A549 treated with dexamethasone at 1 μM for 4 hours (cell line): Measurements from ENCODE around the gene PIRT. TPM values are rescaled to one million over a fixed set of nuclear protein-coding genes. Genes with fewer than 3 reads are reported as not detected.

Experiments used
- total RNA-seq: library from RNA; stranded (reverse); fragments of 200-300 nt; extraction: Qiagen RNA extraction; gene quantifications from 5 replicates; pipeline ENCODE4 v1.2.3, GENCODE V29; 2022

PIRT gene
- total RNA-seq: not detected in 5 replicates

GRCh38 chr17:10837921-10838320 lies at the start of gene PIRT:
TSS of gene PIRT (minus strand) at chr17:10838087. CDS start at chr17:10825645, 12,442 bp downstream.

GRCh38 chr17:10803830-10804475 lies 33.9 kb downstream of the PIRT start, which contains the start of gene TMEM238L:
TSS of gene TMEM238L (minus strand) at chr17:10804099. CDS start at chr17:10803963, 136 bp downstream.

Other genes starting within 250 kb of the PIRT start
- gene MYH3, start 180.8 kb downstream of the PIRT start, total RNA-seq: 0.39 to 0.93 TPM (median 0.77 TPM) in 5 replicates
- 48.2 to 58.7 TPM (median 57.1 TPM) in 5 replicates for gene SCO1, start 140.6 kb downstream of the PIRT start, total RNA-seq
- 6.1 to 8.1 TPM (median 7.6 TPM) in 5 replicates for gene ADPRM, start 140.5 kb downstream of the PIRT start, total RNA-seq
- gene TMEM220, start 108.1 kb downstream of the PIRT start, total RNA-seq: 1.4 to 3.4 TPM (median 2.3 TPM) in 5 replicates
- gene TMEM238L, start 34.0 kb downstream of the PIRT start, total RNA-seq: not detected in 5 replicates